ENCODE results near the gene TEKTIP1. TPM values are rescaled to one million over a fixed set of nuclear protein-coding genes. Genes with fewer than 3 reads are reported as not detected.

Gene TEKTIP1
- total RNA-seq, 1 experiment from 2014 or later = not detected

GRCh38 chr19:3518255-3518654 is 20.7 kb upstream of the TEKTIP1 start:
- no peak overlapping the region for H3K27ac ChIP-seq (ENCODE audit: low read length)
- H3K4me3 ChIP-seq (ENCODE audit: low read length) = no peak overlapping the region
- H3K27me3 ChIP-seq (ENCODE audit: low read length) = no peaks in the 10 kb centered on the region
- H3K4me1 ChIP-seq (ENCODE audit: low read length) = peaks cover 36% of the 10 kb centered on the region
- no peak for DNase-seq
- H3K4me2 ChIP-seq (ENCODE audit: low read depth, low read length, poor library complexity, severe bottlenecking) = no peak overlapping the region
- no peaks in the 10 kb centered on the region for H3K36me3 ChIP-seq (ENCODE audit: insufficient read depth, low read length)
- H4K20me1 ChIP-seq (ENCODE audit: insufficient read depth, low read depth, low read length) = peaks cover 18% of the 10 kb centered on the region
- peaks cover 83% of the 10 kb centered on the region for H3K79me2 ChIP-seq (ENCODE audit: low read length)
- H2AFZ ChIP-seq (ENCODE audit: low read length) = no peak overlapping the region
- no peak overlapping the region for H3K9ac ChIP-seq (ENCODE audit: low read length)
- H3K9me2 ChIP-seq (replicated peaks; ENCODE audit: insufficient read depth, low read length) = no peaks in the 10 kb centered on the region
- no peaks in the 10 kb centered on the region for H3K9me3 ChIP-seq (ENCODE audit: low read length)

- Histone ChIP-seq H3K27ac (ENCODE audit: low read length) (no peak overlapping the region), H3K79me2 (ENCODE audit: low read length) (peaks cover 79% of the 10 kb centered on the region), H3K4me2 (ENCODE audit: low read depth, low read length, poor library complexity, severe bottlenecking) (no peak overlapping the region), H3K9ac (ENCODE audit: low read length) (no peak overlapping the region), H3K4me1 (ENCODE audit: low read length) (peaks cover 36% of the 10 kb centered on the region), H3K4me3 (ENCODE audit: low read length) (no peak overlapping the region), H3K36me3 (ENCODE audit: insufficient read depth, low read length) (no peaks in the 10 kb centered on the region), H3K27me3 (ENCODE audit: low read length) (no peaks in the 10 kb centered on the region), H3K9me2 (replicated peaks; ENCODE audit: insufficient read depth, low read length) (no peaks in the 10 kb centered on the region), H3K9me3 (ENCODE audit: low read length) (no peaks in the 10 kb centered on the region), H2AFZ (ENCODE audit: low read length) (no peak overlapping the region), H4K20me1 (ENCODE audit: insufficient read depth, low read depth, low read length) (peaks cover 18% of the 10 kb centered on the region)
- DNase-seq = no peak
These were observed 20.3 kb upstream of the TEKTIP1 start for GRCh38 chr19:3518659-3519058.

- no peak for DNase-seq
- H3K27ac ChIP-seq (ENCODE audit: low read length) = no peak overlapping the region
- no peaks in the 10 kb centered on the region for H3K27me3 ChIP-seq (ENCODE audit: low read length)
- no peaks in the 10 kb centered on the region for H3K9me2 ChIP-seq (replicated peaks; ENCODE audit: insufficient read depth, low read length)
- no peaks in the 10 kb centered on the region for H3K36me3 ChIP-seq (ENCODE audit: insufficient read depth, low read length)
- peaks cover 36% of the 10 kb centered on the region for H3K4me1 ChIP-seq (ENCODE audit: low read length)
- H3K79me2 ChIP-seq (ENCODE audit: low read length) = peaks cover 74% of the 10 kb centered on the region
- no peak overlapping the region for H3K4me2 ChIP-seq (ENCODE audit: low read depth, low read length, poor library complexity, severe bottlenecking)
- H3K4me3 ChIP-seq (ENCODE audit: low read length) = no peak overlapping the region
- H3K9ac ChIP-seq (ENCODE audit: low read length) = no peak overlapping the region
- H4K20me1 ChIP-seq (ENCODE audit: insufficient read depth, low read depth, low read length) = peaks cover 18% of the 10 kb centered on the region
- H2AFZ ChIP-seq (ENCODE audit: low read length) = no peak overlapping the region
- no peaks in the 10 kb centered on the region for H3K9me3 ChIP-seq (ENCODE audit: low read length)
These were observed 19.8 kb upstream of the TEKTIP1 start for GRCh38 chr19:3519126-3519525.

- Histone ChIP-seq H3K9me3 (ENCODE audit: low read length) (no peaks in the 10 kb centered on the region), H2AFZ (ENCODE audit: low read length) (no peak overlapping the region), H3K9ac (ENCODE audit: low read length) (no peak overlapping the region), H4K20me1 (ENCODE audit: insufficient read depth, low read depth, low read length) (peaks cover 13% of the 10 kb centered on the region), H3K4me2 (ENCODE audit: low read depth, low read length, poor library complexity, severe bottlenecking) (no peak overlapping the region), H3K9me2 (replicated peaks; ENCODE audit: insufficient read depth, low read length) (no peaks in the 10 kb centered on the region), H3K79me2 (ENCODE audit: low read length) (peaks cover 63% of the 10 kb centered on the region), H3K36me3 (ENCODE audit: insufficient read depth, low read length) (no peaks in the 10 kb centered on the region), H3K27me3 (ENCODE audit: low read length) (no peaks in the 10 kb centered on the region), H3K4me3 (ENCODE audit: low read length) (no peak overlapping the region), H3K4me1 (ENCODE audit: low read length) (peaks cover 36% of the 10 kb centered on the region), H3K27ac (ENCODE audit: low read length) (0 out of 2 replicates have a peak overlapping the region, but pooled peaks have one; percentile 37)
- DNase-seq = no peak
These were observed 18.5 kb upstream of the TEKTIP1 start for GRCh38 chr19:3520166-3521103.

- H3K79me2 ChIP-seq (ENCODE audit: low read length) = peaks cover 57% of the 10 kb centered on the region
- no peak for DNase-seq
These were observed 17.9 kb upstream of the TEKTIP1 start for GRCh38 chr19:3521104-3521445.

GRCh38 chr19:3522421-3523360 is 16.3 kb upstream of the TEKTIP1 start:
- no peaks in the 10 kb centered on the region for H3K36me3 ChIP-seq (ENCODE audit: insufficient read depth, low read length)

More at GRCh38 chr19:3521104-3521445, 17.9 kb upstream of the TEKTIP1 start:
- no peaks in the 10 kb centered on the region for H3K27me3 ChIP-seq (ENCODE audit: low read length)
- H3K4me3 ChIP-seq (ENCODE audit: low read length) = no peak overlapping the region
- peaks cover 9% of the 10 kb centered on the region for H4K20me1 ChIP-seq (ENCODE audit: insufficient read depth, low read depth, low read length)
- H3K9me3 ChIP-seq (ENCODE audit: low read length) = no peaks in the 10 kb centered on the region
- no peak overlapping the region for H3K27ac ChIP-seq (ENCODE audit: low read length)
- peaks cover 31% of the 10 kb centered on the region for H3K4me1 ChIP-seq (ENCODE audit: low read length)
- no peak overlapping the region for H2AFZ ChIP-seq (ENCODE audit: low read length)
- no peak overlapping the region for H3K4me2 ChIP-seq (ENCODE audit: low read depth, low read length, poor library complexity, severe bottlenecking)
- H3K9me2 ChIP-seq (replicated peaks; ENCODE audit: insufficient read depth, low read length) = no peaks in the 10 kb centered on the region
- no peaks in the 10 kb centered on the region for H3K36me3 ChIP-seq (ENCODE audit: insufficient read depth, low read length)
- H3K9ac ChIP-seq (ENCODE audit: low read length) = no peak overlapping the region

GRCh38 chr19:3523361-3524077 is 15.5 kb upstream of the TEKTIP1 start:
- H3K36me3 ChIP-seq (ENCODE audit: insufficient read depth, low read length) = no peaks in the 10 kb centered on the region
- H3K4me3 ChIP-seq (ENCODE audit: low read length) = no peak overlapping the region
- no peaks in the 10 kb centered on the region for H3K9me3 ChIP-seq (ENCODE audit: low read length)
- H3K79me2 ChIP-seq (ENCODE audit: low read length) = peaks cover 33% of the 10 kb centered on the region
- H3K27ac ChIP-seq (ENCODE audit: low read length) = no peak overlapping the region
- DNase-seq = no peak
- peaks cover 4% of the 10 kb centered on the region; the same call in 1 of the 2 replicates for H4K20me1 ChIP-seq (ENCODE audit: insufficient read depth, low read depth, low read length)
- H3K4me1 ChIP-seq (ENCODE audit: low read length) = peaks cover 9% of the 10 kb centered on the region
- no peaks in the 10 kb centered on the region for H3K27me3 ChIP-seq (ENCODE audit: low read length)
- H3K4me2 ChIP-seq (ENCODE audit: low read depth, low read length, poor library complexity, severe bottlenecking) = no peak overlapping the region
- no peak overlapping the region for H3K9ac ChIP-seq (ENCODE audit: low read length)
- no peaks in the 10 kb centered on the region for H3K9me2 ChIP-seq (replicated peaks; ENCODE audit: insufficient read depth, low read length)
- no peak overlapping the region for H2AFZ ChIP-seq (ENCODE audit: low read length)

More at GRCh38 chr19:3522421-3523360, 16.3 kb upstream of the TEKTIP1 start:
- no peak overlapping the region for H3K9ac ChIP-seq (ENCODE audit: low read length)
- peaks cover 42% of the 10 kb centered on the region for H3K79me2 ChIP-seq (ENCODE audit: low read length)
- peaks cover 16% of the 10 kb centered on the region for H3K4me1 ChIP-seq (ENCODE audit: low read length)
- H3K27me3 ChIP-seq (ENCODE audit: low read length) = no peaks in the 10 kb centered on the region
- no peak overlapping the region for H3K4me3 ChIP-seq (ENCODE audit: low read length)
- no peak overlapping the region for H3K4me2 ChIP-seq (ENCODE audit: low read depth, low read length, poor library complexity, severe bottlenecking)
- H3K9me2 ChIP-seq (replicated peaks; ENCODE audit: insufficient read depth, low read length) = no peaks in the 10 kb centered on the region
- H4K20me1 ChIP-seq (ENCODE audit: insufficient read depth, low read depth, low read length) = peaks cover 4% of the 10 kb centered on the region; the same call in 1 of the 2 replicates
- DNase-seq = no peak
- H3K27ac ChIP-seq (ENCODE audit: low read length) = no peak overlapping the region
- no peaks in the 10 kb centered on the region for H3K9me3 ChIP-seq (ENCODE audit: low read length)
- no peak overlapping the region for H2AFZ ChIP-seq (ENCODE audit: low read length)

All from Karpas-422 (cell line).